NCI-H2081 (cell line): Measurements from ENCODE around the gene MCC.
"Not testable (repeated sequence)": the region's sequence is repeated elsewhere in the genome, so short reads cannot be mapped to it uniquely, and the experiment has no call there.

Source experiments
- DNase-seq, 2 experiments: peaks; one replicate each; lab custom pipeline; 2025; lab: John Stamatoyannopoulos, UW

Gene MCC

GRCh38 chr5:113425909-113426308 is 62.3 kb downstream of the MCC start:
- DNase-seq: no peak

- no peak for DNase-seq
Observed at GRCh38 chr5:113421693-113422092, 66.6 kb downstream of the MCC start.

- no peak for DNase-seq
Observed at GRCh38 chr5:113405530-113405929, 82.7 kb downstream of the MCC start.

- no peak for DNase-seq
Observed at GRCh38 chr5:113404269-113404668, 84.0 kb downstream of the MCC start.

- not testable (repeated sequence) for DNase-seq
Observed at GRCh38 chr5:113397986-113398385, 90.3 kb downstream of the MCC start.

GRCh38 chr5:113397046-113397445 is 91.2 kb downstream of the MCC start:
- no peak for DNase-seq

GRCh38 chr5:113394658-113395057 is 93.6 kb downstream of the MCC start:
- DNase-seq: no peak

GRCh38 chr5:113390224-113390623 is 98.0 kb downstream of the MCC start:
- no peak for DNase-seq

- no peak for DNase-seq
Observed at GRCh38 chr5:113389116-113389515, 99.1 kb downstream of the MCC start.

- peak in 1 of 2 experiments; percentile 0 for DNase-seq
Observed at GRCh38 chr5:113387844-113388243, 100.4 kb downstream of the MCC start.

GRCh38 chr5:113384782-113385285 is 103.4 kb downstream of the MCC start:
- DNase-seq: no peak

GRCh38 chr5:113382731-113383130 is 105.5 kb downstream of the MCC start:
- DNase-seq: no peak

GRCh38 chr5:113381791-113382190 is 106.5 kb downstream of the MCC start:
- no peak for DNase-seq

GRCh38 chr5:113380807-113381326 is 107.4 kb downstream of the MCC start:
- no peak for DNase-seq

GRCh38 chr5:113379936-113380806 is 108.1 kb downstream of the MCC start:
- DNase-seq: no peak

- peak; percentile 26 to 47 for DNase-seq
Observed at GRCh38 chr5:113378959-113379541, 109.2 kb downstream of the MCC start.

GRCh38 chr5:113378514-113378913 is 109.7 kb downstream of the MCC start:
- DNase-seq: no peak

GRCh38 chr5:113378081-113378480 is 110.2 kb downstream of the MCC start:
- no peak for DNase-seq

- no peak for DNase-seq
Observed at GRCh38 chr5:113376640-113377039, 111.6 kb downstream of the MCC start.

- DNase-seq: no peak
Observed at GRCh38 chr5:113375480-113376060, 112.7 kb downstream of the MCC start.

- no peak for DNase-seq
Observed at GRCh38 chr5:113373426-113373825, 114.8 kb downstream of the MCC start.

- peak; percentile 11 to 66 for DNase-seq
Observed at GRCh38 chr5:113371721-113372196, 116.5 kb downstream of the MCC start.

- DNase-seq: no peak
Observed at GRCh38 chr5:113367586-113367985, 120.7 kb downstream of the MCC start.
